ENCODE measurements around the gene OR2AT4.

OR2AT4 gene

GRCh38 chr11:75040167-75040770, 56.4 kb downstream of the OR2AT4 start:
- no peak for TF ChIP-seq POLR2A (IDR thresholded peaks at IDR 0.05; ENCODE audit: low read depth, low read length)
- no peak for FAIRE-seq
- DNase-seq (ENCODE audit: insufficient read length, low spot score): no peak

- no peak for TF ChIP-seq POLR2A (IDR thresholded peaks at IDR 0.05; ENCODE audit: low read depth, low read length)
- DNase-seq (ENCODE audit: insufficient read length, low spot score): no peak
- no peak for FAIRE-seq
Measured at GRCh38 chr11:75035911-75036565, 60.6 kb downstream of the OR2AT4 start.

DNA sequence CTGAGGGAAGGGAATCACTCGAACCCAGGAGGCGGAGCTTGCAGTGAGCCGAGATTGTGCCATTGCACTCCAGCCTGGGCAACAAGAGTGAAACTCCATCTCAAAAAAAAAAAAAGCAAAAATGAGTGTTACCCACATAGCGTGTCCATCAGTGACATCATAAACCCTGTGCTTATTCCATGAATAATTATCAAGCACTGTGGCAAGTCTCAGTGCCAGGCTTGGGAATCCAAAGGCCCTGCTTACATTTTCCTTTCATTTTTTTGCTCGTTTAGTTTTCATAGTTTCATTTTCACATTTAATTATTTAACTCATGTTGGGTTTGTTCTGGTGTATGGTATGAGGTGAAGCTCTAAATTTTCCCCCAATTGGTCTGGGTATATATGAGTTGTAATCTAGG, 61.4 kb downstream of the OR2AT4 start:
- DNase-seq (ENCODE audit: insufficient read length, low spot score) (no peak), FAIRE-seq (no peak)
- TF ChIP-seq POLR2A (IDR thresholded peaks at IDR 0.05; ENCODE audit: low read depth, low read length): no peak

- FAIRE-seq (no peak), DNase-seq (ENCODE audit: insufficient read length, low spot score) (no peak)
- TF ChIP-seq POLR2A (IDR thresholded peaks at IDR 0.05; ENCODE audit: low read depth, low read length): no peak
Measured at GRCh38 chr11:75033916-75034315, 62.8 kb downstream of the OR2AT4 start.

DNA sequence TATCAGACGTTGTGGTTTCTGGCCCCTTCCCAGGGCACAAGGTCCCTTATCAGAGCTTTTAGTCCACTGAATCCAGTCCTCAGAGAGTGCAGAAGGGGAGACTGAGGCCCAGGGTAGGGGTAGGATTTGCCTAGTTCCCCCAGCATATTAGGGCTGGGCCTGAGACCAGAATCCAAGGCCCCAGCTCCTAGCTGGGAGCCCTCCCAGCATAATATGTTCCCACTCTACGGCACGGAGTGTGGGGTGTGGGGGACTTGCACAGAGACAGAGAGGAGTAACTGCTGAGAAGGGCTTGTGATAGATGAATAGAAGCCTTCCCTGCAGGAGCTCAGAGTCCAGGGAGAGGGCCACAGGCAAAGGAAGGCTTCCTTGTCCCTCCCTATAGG, 64.1 kb downstream of the OR2AT4 start:
- TF ChIP-seq POLR2A (IDR thresholded peaks at IDR 0.05; ENCODE audit: low read depth, low read length): no peak
- FAIRE-seq (no peak), DNase-seq (ENCODE audit: insufficient read length, low spot score) (no peak)

GRCh38 chr11:75031771-75032549, 64.7 kb downstream of the OR2AT4 start:
- no peak for TF ChIP-seq POLR2A (IDR thresholded peaks at IDR 0.05; ENCODE audit: low read depth, low read length)
- no peak for FAIRE-seq
- peak; percentile 32 for DNase-seq (ENCODE audit: insufficient read length, low spot score)
